Panc1 (cell line): ENCODE results near the gene ZDHHC11.
"Not testable (repeated sequence)": the region's sequence is repeated elsewhere in the genome, so short reads cannot be mapped to it uniquely, and the experiment has no call there.

Experiments
- CTCF ChIP-seq: fragments of 450-650 bp; IDR thresholded peaks from 2 replicates; pipeline ENCODE4 v1.5.1; 2017; ENCODE audit warnings: mild to moderate bottlenecking
- POLR2AphosphoS5 ChIP-seq: IDR thresholded peaks from 2 replicates; pipeline ENCODE4 v1.6.1; 2012; ENCODE audit warnings: mild to moderate bottlenecking, low read depth, low read length, moderate library complexity

GRCh38 chr5:842402-843221 is 8.2 kb downstream of the ZDHHC11 start:
- TF ChIP-seq POLR2AphosphoS5, CTCF: not testable (repeated sequence)
